Stimulated activated CD4-positive, alpha-beta T cell treated with anti-CD3 and anti-CD28 coated beads, Interleukin-4, amount 100 ng/mL, for 48 hours (primary cell): ENCODE data around the gene ARHGEF26.
"Not testable (repeated sequence)": the region's sequence is repeated elsewhere in the genome, so short reads cannot be mapped to it uniquely, and the experiment has no call there.

ENCODE experiments used
- DNase-seq, 2 donors: peaks; one replicate each; pipeline ENCODE4 v3.0.0-alpha.2; 2020; ENCODE audit warnings: low read depth in 2 of 2

Gene ARHGEF26, protein sequence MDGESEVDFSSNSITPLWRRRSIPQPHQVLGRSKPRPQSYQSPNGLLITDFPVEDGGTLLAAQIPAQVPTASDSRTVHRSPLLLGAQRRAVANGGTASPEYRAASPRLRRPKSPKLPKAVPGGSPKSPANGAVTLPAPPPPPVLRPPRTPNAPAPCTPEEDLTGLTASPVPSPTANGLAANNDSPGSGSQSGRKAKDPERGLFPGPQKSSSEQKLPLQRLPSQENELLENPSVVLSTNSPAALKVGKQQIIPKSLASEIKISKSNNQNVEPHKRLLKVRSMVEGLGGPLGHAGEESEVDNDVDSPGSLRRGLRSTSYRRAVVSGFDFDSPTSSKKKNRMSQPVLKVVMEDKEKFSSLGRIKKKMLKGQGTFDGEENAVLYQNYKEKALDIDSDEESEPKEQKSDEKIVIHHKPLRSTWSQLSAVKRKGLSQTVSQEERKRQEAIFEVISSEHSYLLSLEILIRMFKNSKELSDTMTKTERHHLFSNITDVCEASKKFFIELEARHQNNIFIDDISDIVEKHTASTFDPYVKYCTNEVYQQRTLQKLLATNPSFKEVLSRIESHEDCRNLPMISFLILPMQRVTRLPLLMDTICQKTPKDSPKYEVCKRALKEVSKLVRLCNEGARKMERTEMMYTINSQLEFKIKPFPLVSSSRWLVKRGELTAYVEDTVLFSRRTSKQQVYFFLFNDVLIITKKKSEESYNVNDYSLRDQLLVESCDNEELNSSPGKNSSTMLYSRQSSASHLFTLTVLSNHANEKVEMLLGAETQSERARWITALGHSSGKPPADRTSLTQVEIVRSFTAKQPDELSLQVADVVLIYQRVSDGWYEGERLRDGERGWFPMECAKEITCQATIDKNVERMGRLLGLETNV

DNA sequence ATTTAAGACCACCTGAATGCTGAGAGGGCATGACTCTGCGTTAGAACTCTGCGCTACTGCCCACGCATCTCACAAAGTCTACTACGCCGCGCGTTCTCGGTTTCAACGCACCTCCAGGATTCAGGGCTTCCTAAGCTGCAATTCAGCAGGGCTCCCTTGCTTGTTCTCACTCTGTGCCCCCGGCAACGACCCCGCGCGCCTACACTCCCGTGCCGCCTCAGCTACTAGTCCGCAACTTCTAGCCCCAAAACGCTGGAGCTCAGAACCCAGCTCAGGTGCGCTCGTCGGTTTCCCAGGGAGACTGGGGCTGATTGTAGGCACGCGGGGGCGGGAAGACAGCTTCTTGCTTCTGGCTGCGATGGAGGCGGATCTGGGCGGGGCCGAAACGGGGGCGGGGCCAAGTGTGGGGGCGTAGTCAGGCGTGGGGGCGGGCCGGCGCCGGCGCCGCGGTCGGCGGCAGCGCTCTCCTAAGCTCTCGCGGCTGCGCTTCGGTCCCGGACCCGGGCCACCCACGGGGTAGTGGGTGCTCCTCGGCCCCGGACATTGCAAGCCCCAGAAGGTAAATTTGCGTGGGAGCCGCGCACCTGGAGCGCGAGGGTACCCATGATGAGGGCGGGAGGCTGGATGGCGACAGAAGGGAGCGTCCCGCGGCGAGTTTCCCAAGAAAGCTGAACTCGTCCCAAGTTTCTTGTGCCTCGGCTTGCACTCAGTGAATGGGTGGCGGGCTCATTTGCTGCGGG, at the start of gene ARHGEF26:
Gene ARHGEF26 (plus strand): TSS at position 430 of the 740 bp plus-strand sequence. CDS start 603 bp downstream, outside the sequence.
- peak; percentile 49 to 66 for DNase-seq

DNA sequence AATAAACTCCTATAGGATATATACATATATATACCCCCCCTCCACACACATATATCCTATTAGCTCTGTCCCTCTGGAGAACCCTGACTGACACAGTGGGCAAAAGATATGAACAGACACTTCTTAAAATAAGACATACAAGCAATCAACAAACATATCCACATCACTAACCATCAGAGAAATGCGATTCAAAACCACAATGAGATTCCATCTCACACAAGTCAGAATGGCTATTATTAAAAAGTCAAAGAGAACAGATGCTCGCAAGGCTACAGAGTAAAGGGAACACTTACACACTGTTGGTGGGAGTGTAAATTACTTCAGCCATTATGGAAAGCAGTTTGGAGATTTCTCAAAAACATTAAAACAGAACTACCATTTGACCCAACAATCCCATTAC, 46.2 kb upstream of the ARHGEF26 start:
- no peak for DNase-seq

DNA sequence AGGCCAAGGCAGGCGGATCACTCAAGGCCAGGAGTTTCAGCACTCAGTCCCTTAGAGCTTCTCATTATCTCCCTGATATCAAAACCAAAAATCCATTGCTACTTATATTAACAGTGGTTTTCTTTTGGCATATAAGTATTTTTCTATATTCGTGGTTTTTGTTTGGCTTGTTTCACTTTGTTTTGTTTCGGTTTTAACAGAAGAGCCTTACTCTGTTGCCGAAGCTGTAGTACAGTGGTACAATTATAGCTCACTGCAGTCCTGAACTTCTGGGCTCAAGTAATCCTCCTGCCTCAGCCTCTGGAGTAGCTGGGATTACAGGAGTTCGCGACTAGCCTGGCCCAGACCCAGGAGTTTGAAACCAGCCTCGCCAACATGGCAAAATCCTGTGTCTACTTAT, 42.5 kb upstream of the ARHGEF26 start:
- no peak for DNase-seq

DNA sequence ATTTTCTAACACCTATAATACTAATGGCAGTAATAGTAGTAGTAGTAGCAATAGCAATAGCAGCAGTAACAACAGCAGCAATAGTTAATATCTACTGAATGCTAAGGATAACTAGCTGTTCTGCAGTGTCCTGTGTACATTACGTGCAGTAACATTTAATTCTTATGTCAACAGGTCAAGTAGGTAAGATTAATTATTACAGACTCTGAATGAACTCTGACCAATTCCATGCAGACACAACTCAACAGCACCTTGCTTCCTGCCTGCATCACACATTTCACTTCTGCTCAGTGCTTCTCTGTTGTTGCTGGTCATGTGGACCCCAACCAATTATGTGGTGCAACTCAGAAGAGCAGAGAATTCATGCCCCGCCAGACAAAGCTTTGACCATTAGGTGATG, 39.9 kb upstream of the ARHGEF26 start:
- DNase-seq, result no peak

DNA sequence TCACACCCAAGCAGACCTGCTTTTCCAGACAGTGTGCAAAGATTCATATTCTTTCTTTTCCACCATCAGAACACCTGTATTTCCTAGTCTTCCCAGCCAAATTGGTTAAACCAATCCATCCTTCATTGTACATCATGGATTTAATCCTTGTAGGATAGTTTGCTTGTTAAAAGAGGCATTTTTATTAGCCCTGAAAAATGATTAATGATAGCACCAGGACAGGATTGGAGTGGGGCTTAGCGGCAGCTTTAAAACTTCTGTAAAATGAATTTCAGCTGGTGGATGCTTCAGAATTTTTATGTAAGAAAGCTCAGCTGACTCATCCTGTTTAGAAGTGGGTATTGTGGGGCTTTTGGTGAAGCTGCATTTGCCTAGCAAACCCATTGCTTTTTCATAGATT, 36.1 kb upstream of the ARHGEF26 start:
- DNase-seq, result no peak

DNA sequence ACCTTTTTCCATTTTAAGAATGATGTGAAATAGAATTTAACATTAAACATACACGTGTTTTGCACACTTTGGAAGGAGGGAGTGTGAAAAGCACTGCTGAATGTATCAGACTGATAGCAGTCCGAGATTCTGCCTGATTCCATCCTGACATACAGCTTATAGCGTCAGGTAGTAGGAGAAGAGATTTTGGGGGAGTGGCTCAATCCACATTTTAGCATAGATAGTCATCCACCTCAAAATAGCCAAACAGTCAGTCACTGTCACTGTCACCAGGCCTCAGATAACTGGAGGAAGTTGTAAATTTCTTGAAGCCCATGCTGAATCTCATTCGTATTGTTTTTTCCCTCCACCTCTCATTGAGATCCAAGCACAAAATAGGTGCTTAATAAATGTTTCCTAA, 35.4 kb upstream of the ARHGEF26 start:
- DNase-seq, result no peak

DNA sequence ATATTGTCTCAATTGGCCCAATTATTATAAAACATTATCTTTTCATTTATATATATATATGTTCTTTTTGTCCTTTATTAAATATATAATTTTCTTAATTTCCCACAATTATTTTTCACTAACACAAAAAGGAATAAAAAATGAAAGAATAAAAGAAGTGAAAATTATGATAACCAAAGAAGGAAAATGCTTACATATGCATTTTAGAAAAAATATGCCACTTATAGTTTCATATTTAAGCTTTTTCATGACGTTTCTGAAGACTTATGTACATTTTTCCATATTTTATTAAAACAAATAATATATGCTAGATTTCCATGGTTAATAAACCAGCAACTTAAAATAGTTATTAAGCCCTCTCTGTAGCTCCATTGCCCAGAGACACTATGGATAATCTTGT, 34.9 kb upstream of the ARHGEF26 start:
- no peak for DNase-seq

DNA sequence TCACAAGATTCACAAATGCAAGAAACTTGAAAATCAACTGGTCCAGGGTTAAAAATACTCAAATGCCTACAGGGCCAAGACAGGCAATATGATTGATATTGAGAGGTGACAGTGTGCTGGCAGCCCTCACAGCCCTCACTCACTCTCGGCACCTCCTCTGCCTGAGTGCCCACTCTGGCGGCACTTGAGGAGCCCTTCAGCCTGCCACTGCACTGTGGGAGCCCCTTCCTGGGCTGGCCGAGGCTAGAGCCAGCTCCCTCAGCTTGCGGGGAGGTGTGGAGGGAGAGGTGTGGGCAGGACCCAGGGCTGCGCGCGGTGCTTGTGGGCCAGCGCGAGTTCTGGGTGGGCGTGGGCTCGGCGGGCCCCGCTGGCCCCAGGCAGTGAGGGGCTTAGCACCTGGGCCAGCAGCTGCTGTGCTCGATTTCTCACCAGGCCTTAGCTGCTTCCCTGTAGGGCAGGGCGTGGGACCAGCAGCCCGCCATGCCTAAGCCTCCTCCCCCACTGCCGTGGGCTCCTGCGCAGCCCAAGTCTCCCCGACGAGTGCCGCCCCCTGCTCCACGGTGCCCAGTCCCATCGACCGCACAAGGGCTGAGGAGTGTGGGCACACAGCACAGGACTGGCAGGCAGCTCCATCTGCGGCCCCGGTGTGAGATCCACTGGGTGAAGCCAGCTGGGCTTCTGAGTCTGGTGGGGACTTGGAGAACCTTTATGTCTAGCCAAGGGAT, 33.3 kb upstream of the ARHGEF26 start:
- not testable (repeated sequence) for DNase-seq

DNA sequence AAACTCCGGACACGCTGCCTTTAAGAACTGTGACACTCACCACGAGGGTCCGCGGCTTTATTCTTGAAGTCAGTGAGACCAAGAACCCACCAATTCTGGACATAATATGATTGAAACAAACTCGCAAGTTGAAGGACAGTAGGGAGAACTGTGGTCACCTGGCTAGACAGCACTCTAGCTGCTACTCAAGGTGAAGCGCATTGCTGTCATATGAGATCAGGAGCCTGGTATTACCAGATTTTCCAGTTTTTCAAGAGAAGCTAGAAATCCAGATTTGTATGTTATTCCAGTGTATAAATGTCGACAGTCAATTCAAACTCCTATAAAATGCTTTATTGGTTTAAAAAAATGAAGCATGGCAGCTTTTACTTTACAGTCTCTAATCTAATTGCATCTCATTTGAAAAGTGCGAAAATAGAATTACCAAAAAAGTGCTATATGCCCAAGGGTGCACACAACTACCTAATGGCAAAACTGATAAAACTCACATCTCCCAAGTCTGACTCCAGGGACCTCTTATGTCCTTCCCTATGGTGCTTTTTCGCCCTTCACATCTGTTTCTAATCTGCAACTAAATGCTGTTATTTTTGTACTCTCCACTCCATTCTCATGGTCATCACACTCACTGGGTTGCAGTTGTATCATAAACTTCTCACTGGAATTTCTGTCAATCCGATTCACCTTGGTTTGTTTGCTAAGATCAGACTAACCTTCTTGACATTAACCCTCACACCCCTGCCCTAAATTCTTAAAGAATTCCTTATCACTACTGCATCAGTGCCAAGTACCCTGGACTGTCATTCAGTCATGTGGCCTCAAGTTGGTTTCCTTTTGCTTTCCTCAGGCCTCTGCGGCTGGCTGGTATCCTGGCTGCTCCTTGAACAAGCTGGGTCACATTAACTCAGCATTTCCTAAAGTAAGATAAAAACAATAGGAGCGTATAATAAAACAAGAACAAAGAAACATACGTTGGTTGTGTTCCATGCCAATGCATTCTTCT, 31.5 kb upstream of the ARHGEF26 start:
- DNase-seq, result no peak

DNA sequence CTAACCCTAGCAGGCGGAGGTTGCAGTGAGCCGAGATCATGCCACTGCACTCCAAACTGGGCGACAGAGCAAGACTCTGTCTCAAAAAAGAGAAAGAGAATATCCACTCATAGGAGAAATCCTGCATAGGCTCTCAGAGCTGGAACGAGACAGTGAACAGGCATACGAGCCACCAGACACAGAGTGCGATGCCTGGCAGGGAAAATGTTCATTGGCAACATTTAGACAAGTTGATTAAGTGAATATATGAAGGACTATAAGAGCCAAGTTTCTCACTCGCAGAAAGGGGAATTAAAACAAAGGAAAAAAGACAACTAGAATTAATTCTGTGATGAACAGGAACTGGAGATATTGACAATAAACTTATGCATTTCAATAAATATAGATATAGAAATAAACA, 27.1 kb upstream of the ARHGEF26 start:
- no peak for DNase-seq

DNA sequence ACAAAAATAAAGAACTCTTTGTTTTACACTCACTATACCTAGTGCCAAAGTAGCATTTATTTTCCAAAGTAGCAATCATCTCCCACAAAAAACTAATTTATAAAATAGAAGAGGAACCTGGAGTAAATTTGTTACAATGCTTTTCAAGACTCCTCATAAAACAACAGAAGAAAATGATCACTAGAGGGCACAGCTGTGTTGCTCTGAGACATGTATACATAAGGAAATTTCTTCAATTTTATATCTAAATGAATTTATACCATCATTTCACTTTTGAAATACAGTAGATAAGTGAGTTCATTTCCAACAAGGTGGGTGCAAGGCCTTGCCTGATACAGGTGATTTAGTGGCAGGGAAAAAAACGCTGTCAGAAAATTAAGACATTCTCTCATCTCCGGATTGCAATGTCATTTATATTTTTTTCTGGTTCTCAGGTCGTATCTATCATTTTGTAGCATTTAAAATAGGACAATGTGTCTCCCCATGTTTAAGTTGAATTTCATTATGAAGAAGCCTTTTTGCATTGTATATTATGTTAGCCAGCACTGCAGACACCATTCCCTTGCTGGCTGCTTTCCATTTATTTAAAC, 25.3 kb upstream of the ARHGEF26 start:
- DNase-seq, result no peak

DNA sequence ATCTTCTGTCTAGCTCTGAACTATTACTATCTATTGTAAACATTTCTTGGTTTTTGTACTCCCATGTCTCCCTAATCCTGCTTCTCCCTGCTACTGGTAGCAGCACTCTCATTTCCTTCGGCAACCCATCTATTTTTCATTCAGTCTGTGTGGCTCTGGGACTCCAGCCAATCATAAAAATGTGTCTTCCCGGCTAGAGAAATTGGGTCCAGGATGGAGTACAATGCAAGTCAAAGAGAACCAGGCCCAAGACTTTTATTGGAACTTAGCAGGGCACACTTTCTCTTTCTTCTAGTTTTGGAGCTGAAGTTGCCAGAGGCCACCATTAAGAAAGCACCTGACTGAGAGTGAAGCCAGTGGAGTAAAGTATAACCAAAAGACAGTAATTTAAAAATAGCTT, 22.8 kb upstream of the ARHGEF26 start:
- DNase-seq, result no peak

DNA sequence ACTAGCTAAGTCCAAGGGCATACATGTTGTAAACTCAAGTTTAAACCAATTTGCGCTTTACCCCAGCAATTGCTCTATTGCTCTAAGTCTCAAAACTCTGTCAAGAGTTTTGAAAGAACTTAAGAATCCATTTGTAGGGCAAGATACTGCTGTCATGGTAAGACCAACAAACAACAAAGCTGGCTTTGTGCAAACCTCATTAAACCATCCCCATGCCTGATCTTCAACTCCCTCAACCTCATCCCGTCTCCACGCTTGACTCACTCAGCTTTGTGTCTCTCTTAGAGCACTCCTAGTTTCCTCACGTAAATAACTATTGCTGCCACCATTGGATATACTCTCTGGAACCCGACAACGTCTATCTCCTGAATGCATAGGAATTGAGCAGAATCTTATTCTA, 20.6 kb upstream of the ARHGEF26 start:
- DNase-seq, result no peak

DNA sequence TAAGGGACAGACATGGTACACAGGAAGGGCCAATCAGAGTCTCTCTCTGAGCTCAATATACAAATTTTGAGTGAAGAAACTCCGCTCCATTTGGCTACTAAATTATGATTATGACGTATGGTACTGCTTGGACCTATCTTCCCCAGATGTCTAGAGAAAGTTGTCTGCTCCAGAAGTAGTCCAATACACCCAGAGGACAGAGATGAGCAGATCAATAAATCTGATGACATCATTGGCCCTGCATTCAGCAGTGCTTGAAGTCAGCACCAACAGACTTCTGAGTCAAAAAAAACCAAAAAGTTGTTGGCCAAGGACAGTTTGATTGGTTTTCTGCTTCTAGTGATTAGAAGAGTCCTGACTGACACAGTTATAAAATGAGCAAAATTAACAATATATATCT, 19.9 kb upstream of the ARHGEF26 start:
- no peak for DNase-seq

DNA sequence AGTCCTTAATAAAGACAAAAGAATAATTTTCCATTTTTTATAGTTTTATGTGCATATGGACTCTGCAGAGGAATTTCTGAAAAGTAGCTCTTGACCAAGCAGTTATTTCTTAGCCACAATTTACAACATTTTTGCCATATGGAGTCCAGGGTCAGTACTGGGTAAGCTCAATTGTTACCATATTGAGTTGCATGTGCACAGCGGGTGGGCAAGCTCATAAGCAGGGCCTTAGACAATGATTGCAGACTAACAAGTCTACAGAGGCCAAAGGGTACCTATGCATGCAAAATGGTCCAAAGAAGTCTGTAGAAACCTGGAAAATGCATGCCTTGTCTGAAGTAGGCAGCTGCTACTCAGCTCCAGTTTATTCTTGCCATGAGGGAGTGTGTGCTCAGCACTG, 19.0 kb upstream of the ARHGEF26 start:
- no peak for DNase-seq

DNA sequence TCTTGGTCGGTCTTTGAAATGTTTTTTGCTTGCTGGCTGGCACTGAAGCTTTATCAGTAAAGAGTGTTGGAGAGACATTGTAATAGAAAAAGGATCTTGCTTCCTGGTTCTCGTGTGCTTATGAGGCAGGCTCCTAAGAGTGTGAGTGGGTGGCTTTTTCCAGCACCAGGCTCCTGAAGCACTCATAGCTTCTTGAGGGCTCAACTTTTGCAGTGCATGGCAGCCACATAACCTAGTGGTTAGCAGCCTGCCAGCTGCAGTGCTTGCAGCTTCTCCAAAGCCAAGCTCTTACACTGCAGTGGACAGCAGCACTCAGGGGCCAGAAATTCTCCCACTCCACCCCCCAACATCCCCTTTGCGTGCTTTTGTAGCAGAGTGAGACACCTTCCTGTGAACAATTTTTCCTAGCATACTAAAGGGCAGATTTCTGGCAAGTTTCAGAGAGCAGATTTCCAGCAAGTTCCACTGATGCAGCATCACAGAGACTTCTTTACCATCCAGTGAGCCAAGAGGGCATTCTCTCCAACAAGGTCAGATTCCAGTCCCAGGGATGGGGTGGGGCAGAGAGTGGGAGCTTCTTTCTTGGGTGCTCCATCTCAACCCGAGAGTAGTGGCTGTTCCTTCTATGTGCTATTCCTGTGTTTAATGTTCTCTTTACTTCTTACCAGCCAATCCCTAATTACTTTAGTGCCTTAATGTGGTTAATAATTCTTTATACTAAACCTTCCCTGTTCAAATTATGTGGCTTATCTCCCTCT, 15.8 kb upstream of the ARHGEF26 start:
- DNase-seq, result no peak

DNA sequence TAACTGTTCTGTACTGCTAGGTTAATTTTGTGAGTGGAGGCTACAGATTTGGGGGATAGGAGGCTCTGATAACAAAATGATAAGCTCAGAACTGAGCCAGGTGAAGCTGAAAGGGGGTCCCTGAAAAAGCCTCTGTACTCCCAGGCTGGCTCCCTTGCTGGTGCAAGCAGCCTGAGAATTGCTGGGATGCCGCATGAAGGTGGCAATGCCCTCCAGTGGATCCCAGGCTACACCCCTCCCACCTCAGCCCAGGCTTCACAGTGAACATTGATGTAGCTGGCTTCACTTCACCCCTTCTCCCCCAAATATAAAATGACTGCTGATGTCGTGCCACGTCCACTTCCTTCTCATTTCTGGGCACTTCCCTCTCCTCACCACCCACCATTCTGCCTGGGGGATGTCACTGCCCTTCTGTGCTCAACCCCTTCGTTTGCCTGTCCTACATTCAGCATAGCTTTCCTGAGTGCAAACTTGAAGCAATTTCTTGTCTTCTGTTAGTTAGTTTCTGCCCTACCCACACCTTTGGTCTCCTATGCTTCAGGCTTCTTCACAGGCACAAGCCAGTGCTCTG, 9.7 kb upstream of the ARHGEF26 start:
- DNase-seq, result no peak

DNA sequence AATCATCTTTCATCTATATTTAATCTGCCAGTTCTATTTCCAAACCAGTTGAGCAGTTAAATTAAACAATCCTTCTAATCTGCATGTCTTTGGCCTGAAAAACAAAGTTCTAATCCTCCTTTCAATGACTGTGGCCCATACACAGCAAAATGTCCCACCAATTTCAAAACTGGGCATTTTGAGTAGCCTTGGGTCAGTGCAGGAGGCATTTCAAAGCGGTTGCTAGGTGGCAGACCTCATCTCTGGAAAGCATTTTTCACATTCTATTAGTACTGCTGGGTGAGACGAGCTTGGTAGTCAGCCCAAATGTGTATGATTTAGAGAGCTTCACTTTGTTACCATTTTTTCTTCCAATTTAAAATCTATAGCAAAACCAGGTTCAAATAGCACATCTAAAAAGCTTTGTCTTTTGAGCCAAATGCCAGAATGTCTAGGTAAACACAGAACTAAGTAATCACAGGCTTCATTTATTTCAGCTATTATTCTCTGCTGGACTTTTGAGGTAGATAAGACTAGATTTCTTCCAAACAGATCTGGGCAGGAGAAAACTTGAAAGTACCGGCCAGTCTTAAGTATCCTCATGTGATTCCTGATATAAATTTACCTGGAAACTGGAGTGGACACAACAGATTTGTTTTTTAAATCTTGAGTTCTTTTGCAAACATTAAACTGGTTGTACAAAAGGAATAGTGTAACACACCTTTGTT, 8.9 kb upstream of the ARHGEF26 start:
- no peak for DNase-seq
